B cell (primary cell): Measurements from ENCODE around the gene SYTL2. TPM values are rescaled to one million over a fixed set of nuclear protein-coding genes. Genes with fewer than 3 reads are reported as not detected.

ENCODE experiments used
- ATAC-seq: fragments of 200-7000 bp; cut with Tn5 transposase; one replicate; pipeline ENCODE4 v1.10.0; 2021; ENCODE audit warnings: low read depth, mild to moderate bottlenecking, moderate number of reproducible peaks, moderate library complexity
- CTCF ChIA-PET: fragments of 350-600 bp; sonication (Branson Sonifier 250); formaldehyde crosslinking; loops from one replicate; lab custom pipeline; 2021; ENCODE audit warnings: antibody characterized with exemption, inconsistent platforms; lab: Charles Lee
- POLR2A ChIA-PET: fragments of 350-600 bp; sonication (Branson Sonifier 250); formaldehyde crosslinking; loops from one replicate; lab custom pipeline; 2021; ENCODE audit warnings: antibody characterized with exemption; lab: Charles Lee
- DNase-seq: peaks from one replicate; pipeline ENCODE4 v3.0.0; 2013
- H2AFZ ChIP-seq: 2 replicates; pipeline ENCODE4 v1.6.1; 2012; ENCODE audit warnings: mild to moderate bottlenecking, low read depth, low read length; ENCODE audit not compliant: insufficient read depth, poor library complexity, severe bottlenecking
- H3K27ac ChIP-seq, 2 donors: 1 replicate in 1 of 2; 2 replicates in 1 of 2; pipeline ENCODE4 v1.5.1; 2012 to 2013; ENCODE audit warnings: low read length in 2 of 2, mild to moderate bottlenecking in 2 of 2, moderate library complexity in 1 of 2
- H3K27me3 ChIP-seq, 4 experiments: fragments of 200-600 bp in 1 of 4; sonication (generic) in 1 of 4; replicated peaks in 1 of 4; 1 replicate in 2 of 4; 2 replicates in 2 of 4; pipeline versions ENCODE4 v1.6.1 to v1.7.0; 2013 to 2016; ENCODE audit warnings: low read length in 3 of 4, mild to moderate bottlenecking in 2 of 4, mixed read lengths in 1 of 4, moderate library complexity in 1 of 4; ENCODE audit not compliant: insufficient read depth in 4 of 4, control insufficient read depth in 3 of 4; ENCODE audit errors: control extremely low read depth in 1 of 4
- H3K36me3 ChIP-seq, 2 experiments: replicated peaks in 1 of 2; 1 replicate in 1 of 2; 2 replicates in 1 of 2; pipeline versions ENCODE4 v1.6.1 to v1.7.1; 2013; ENCODE audit warnings: low read length in 1 of 2; ENCODE audit not compliant: insufficient read depth in 2 of 2, control insufficient read depth in 1 of 2; ENCODE audit errors: control extremely low read depth in 1 of 2, extremely low read depth in 1 of 2
- H3K4me1 ChIP-seq, 2 donors: fragments of 200-600 bp in 1 of 2; sonication (generic) in 1 of 2; 1 replicate in 1 of 2; 2 replicates in 1 of 2; pipeline versions ENCODE4 v1.5.1 to v1.6.1; 2013 to 2017; ENCODE audit warnings: low read length in 2 of 2; ENCODE audit not compliant: control insufficient read depth in 2 of 2, insufficient read depth in 2 of 2
- H3K4me2 ChIP-seq: replicated peaks from 2 replicates; pipeline ENCODE3; 2012; ENCODE audit warnings: mild to moderate bottlenecking, low read depth, low read length; ENCODE audit not compliant: poor library complexity, severe bottlenecking
- H3K4me3 ChIP-seq, 5 experiments: fragments of 200-600 bp in 1 of 5; sonication (generic) in 1 of 5; 1 replicate in 3 of 5; 2 replicates in 2 of 5; pipeline versions ENCODE4 v1.5.1 to v1.7.0; 2011 to 2016; ENCODE audit warnings: low read length in 4 of 5, mild to moderate bottlenecking in 4 of 5, low read depth in 2 of 5, control low read depth in 1 of 5, moderate library complexity in 1 of 5; ENCODE audit not compliant: insufficient read depth in 1 of 5; ENCODE audit errors: control extremely low read depth in 1 of 5, extremely low read depth in 1 of 5
- H3K79me2 ChIP-seq: fragments of 200-600 bp; sonication (generic); one replicate; pipeline ENCODE4 v1.6.0; 2016; ENCODE audit warnings: low read length; ENCODE audit not compliant: control insufficient read depth, insufficient read depth
- H3K9ac ChIP-seq: fragments of 200-600 bp; sonication (generic); 2 replicates; pipeline ENCODE4 v1.6.1; 2017; ENCODE audit warnings: mild to moderate bottlenecking, low read length, moderate library complexity
- H3K9me3 ChIP-seq, 3 donors: one replicate each; pipeline versions ENCODE4 v1.6.1 to v1.7.1; 2013; ENCODE audit warnings: low read length in 2 of 3; ENCODE audit not compliant: control insufficient read depth in 2 of 3, insufficient read depth in 1 of 3; ENCODE audit errors: control extremely low read depth in 1 of 3
- H4K20me1 ChIP-seq: 2 replicates; pipeline ENCODE4 v1.6.0; 2012; ENCODE audit warnings: mild to moderate bottlenecking, low read length; ENCODE audit not compliant: insufficient read depth, control insufficient read depth, poor library complexity, severe bottlenecking
- H3K27ac Mint-ChIP-seq: one replicate; pipeline ENCODE4 v1.8.0; 2021; ENCODE audit warnings: mixed read lengths
- H3K27me3 Mint-ChIP-seq: one replicate; pipeline ENCODE4 v1.8.0; 2021; ENCODE audit warnings: mixed read lengths
- H3K4me1 Mint-ChIP-seq: one replicate; pipeline ENCODE4 v1.8.0; 2021; ENCODE audit warnings: mixed read lengths
- H3K4me3 Mint-ChIP-seq: one replicate; pipeline ENCODE4 v1.8.0; 2021; ENCODE audit warnings: mixed read lengths
- H3K9me3 Mint-ChIP-seq: one replicate; pipeline ENCODE4 v1.8.0; 2022; ENCODE audit warnings: mixed read lengths; ENCODE audit not compliant: insufficient read depth
- EZH2 ChIP-seq: IDR thresholded peaks from 2 replicates; pipeline ENCODE4 v1.6.1; 2012; ENCODE audit warnings: borderline replicate concordance, low read depth, mild to moderate bottlenecking, moderate library complexity, low read length; ENCODE audit not compliant: insufficient read depth, poor library complexity, severe bottlenecking
- WGBS: methylation state at CpG from one replicate; pipeline ENCODE4 v1.1.5; 2013; ENCODE audit warnings: missing lambda C conversion rate; ENCODE audit not compliant: insufficient coverage; 5-methylcytosine and 5-hydroxymethylcytosine counted together
- intact Hi-C: fragments of 100-400 bp; cut with micrococcal nuclease; formaldehyde crosslinking; loops from one replicate; pipeline ENCODE4 v1.10.0; 2022
- polyA plus RNA-seq: library from polyadenylated mRNA; depleted of rRNA; stranded (reverse); fragments of >200 nt; gene quantifications from 2 replicates; pipeline ENCODE4 v1.2.3, GENCODE V29; 2012
- total RNA-seq, 2 donors: library from RNA; stranded (reverse); fragments of 120-200 nt in 1 of 2; gene quantifications; 1 replicate in 1 of 2; 2 replicates in 1 of 2; pipeline versions ENCODE4 v1.2.3 to v1.2.4, GENCODE V29; 2013 to 2022
- TF ChIP-seq, protein P1 (sequence below): fragments of 200-600 bp; IDR thresholded peaks from one replicate; pipeline ENCODE4 v1.8.0; 2022; ENCODE audit warnings: antibody characterized with exemption, mild to moderate bottlenecking

Gene SYTL2
- total and polyA plus RNA-seq, 2 donors (not counting 1 experiment from before 2014, with no cell fraction given), result 0.86 to 2.9 TPM

DNA sequence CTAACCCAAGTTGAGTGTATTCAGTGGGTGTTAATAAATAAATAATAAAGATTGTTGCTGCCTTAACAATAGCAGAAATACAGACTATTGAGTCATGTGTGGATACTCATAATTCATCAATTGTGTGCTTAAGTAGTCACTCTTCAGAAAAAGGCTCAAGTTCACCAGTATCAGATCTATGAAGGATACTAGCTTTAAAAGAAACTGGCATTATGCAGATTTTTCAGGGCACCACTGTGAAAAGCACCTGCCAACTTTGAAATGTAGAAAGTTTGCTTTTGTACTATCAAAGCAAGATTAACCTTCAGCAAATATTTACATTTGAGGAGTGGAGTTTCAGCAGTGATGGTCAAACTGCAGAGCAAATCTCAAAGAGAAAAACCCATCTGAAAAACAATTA is 20.1 kb upstream of the SYTL2 start:
- DNase-seq, result no peak
- Histone ChIP-seq H3K79me2 (no peaks in the 10 kb centered on the region), H3K4me2 (no peak overlapping the region), H4K20me1 (no peaks in the 10 kb centered on the region), H3K4me3 (no peak overlapping the region), H3K9me3 (peaks cover 0 to 5% (median 0%) of the 10 kb centered on the region in 3 donors), H3K27ac (no peak overlapping the region), H3K4me1 (no peaks in the 10 kb centered on the region), H3K9ac (no peak overlapping the region), H3K36me3 (no peaks in the 10 kb centered on the region), H2AFZ (no peak overlapping the region), H3K27me3 (no peaks in the 10 kb centered on the region)
- ATAC-seq, result no peak
- ChIA-PET CTCF (interaction anchor here (1.2 kb wide), 1 partner anchor 9 kb away, joined by 3 read pairs; no protein-coding TSS in a partner anchor), POLR2A (no interaction called here)
- intact Hi-C loops, result no loop called here
- Mint-ChIP-seq H3K4me3 (no peak overlapping the region), H3K4me1 (no peaks in the 10 kb centered on the region), H3K27ac (no peak overlapping the region), H3K27me3 (peaks cover 3% of the 10 kb centered on the region), H3K9me3 (no peaks in the 10 kb centered on the region)
- TF ChIP-seq, protein P1, sequence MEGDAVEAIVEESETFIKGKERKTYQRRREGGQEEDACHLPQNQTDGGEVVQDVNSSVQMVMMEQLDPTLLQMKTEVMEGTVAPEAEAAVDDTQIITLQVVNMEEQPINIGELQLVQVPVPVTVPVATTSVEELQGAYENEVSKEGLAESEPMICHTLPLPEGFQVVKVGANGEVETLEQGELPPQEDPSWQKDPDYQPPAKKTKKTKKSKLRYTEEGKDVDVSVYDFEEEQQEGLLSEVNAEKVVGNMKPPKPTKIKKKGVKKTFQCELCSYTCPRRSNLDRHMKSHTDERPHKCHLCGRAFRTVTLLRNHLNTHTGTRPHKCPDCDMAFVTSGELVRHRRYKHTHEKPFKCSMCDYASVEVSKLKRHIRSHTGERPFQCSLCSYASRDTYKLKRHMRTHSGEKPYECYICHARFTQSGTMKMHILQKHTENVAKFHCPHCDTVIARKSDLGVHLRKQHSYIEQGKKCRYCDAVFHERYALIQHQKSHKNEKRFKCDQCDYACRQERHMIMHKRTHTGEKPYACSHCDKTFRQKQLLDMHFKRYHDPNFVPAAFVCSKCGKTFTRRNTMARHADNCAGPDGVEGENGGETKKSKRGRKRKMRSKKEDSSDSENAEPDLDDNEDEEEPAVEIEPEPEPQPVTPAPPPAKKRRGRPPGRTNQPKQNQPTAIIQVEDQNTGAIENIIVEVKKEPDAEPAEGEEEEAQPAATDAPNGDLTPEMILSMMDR, result no peak
- no peak for TF ChIP-seq EZH2

DNA sequence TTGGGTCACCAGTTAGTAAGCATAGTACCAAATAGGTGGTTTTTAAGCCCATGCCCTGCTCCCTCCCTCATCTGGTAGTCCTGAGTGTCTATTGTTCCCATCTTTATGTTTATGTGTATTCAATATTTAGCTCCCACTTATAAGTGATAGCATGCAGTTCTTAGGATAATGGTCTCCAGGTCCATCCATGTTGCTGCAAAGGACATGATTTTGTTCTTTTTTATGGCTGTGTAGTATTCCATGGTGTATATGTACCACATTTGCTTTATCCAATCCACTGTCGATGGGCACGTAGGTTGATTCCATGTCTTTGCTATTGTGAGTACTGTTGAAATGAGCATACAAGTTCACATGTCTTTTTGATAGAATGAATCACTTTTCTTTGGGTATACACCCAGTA is 18.2 kb upstream of the SYTL2 start:
- no peak for DNase-seq
- H3K4me3 ChIP-seq, result no peak overlapping the region
- no peaks in the 10 kb centered on the region for H3K9me3 Mint-ChIP-seq
- WGBS, result no CpG with 5 or more reads among the region's 2 CpGs
- no peaks in the 10 kb centered on the region for H3K4me1 Mint-ChIP-seq
- CTCF ChIA-PET, result interaction anchor here (0.6 kb wide), 1 partner anchor 1255 kb away, joined by 3 read pairs; no protein-coding TSS in a partner anchor
- no peaks in the 10 kb centered on the region for H3K4me1 ChIP-seq
- no peak overlapping the region for H3K4me2 ChIP-seq
- no peaks in the 10 kb centered on the region for H4K20me1 ChIP-seq
- no peak overlapping the region for H2AFZ ChIP-seq
- no peak for ATAC-seq
- H3K27ac Mint-ChIP-seq, result no peak overlapping the region
- H3K9me3 ChIP-seq, result no peaks in the 10 kb centered on the region
- TF ChIP-seq, protein P1, result no peak
- no peak for TF ChIP-seq EZH2
- H3K27ac ChIP-seq, result no peak overlapping the region
- H3K79me2 ChIP-seq, result no peaks in the 10 kb centered on the region
- H3K27me3 Mint-ChIP-seq, result no peaks in the 10 kb centered on the region
- POLR2A ChIA-PET, result no interaction called here
- H3K27me3 ChIP-seq, result no peaks in the 10 kb centered on the region
- no peaks in the 10 kb centered on the region for H3K36me3 ChIP-seq
- H3K9ac ChIP-seq, result no peak overlapping the region
- H3K4me3 Mint-ChIP-seq, result no peak overlapping the region
- intact Hi-C loops, result no loop called here
